GM21576 (cell line): ENCODE results near the gene RHBDL3.
"Not testable (repeated sequence)": the region's sequence is repeated elsewhere in the genome, so short reads cannot be mapped to it uniquely, and the experiment has no call there.

Experiments
- ATAC-seq: cut with Tn5 transposase; IDR thresholded peaks from one replicate; pipeline ENCODE4 v1.9.1; 2021; ENCODE audit warnings: mild to moderate bottlenecking, moderate library complexity; ENCODE audit not compliant: unreplicated experiment

Gene RHBDL3

GRCh38 chr17:32289471-32290070 is 23.9 kb downstream of the RHBDL3 start:
- no peak for ATAC-seq

GRCh38 chr17:32292094-32292493 is 26.5 kb downstream of the RHBDL3 start:
- ATAC-seq, result no peak

GRCh38 chr17:32297424-32297823 is 31.8 kb downstream of the RHBDL3 start:
- no peak for ATAC-seq

- ATAC-seq, result no peak
These were observed 32.2 kb downstream of the RHBDL3 start for GRCh38 chr17:32297860-32298259.

DNA sequence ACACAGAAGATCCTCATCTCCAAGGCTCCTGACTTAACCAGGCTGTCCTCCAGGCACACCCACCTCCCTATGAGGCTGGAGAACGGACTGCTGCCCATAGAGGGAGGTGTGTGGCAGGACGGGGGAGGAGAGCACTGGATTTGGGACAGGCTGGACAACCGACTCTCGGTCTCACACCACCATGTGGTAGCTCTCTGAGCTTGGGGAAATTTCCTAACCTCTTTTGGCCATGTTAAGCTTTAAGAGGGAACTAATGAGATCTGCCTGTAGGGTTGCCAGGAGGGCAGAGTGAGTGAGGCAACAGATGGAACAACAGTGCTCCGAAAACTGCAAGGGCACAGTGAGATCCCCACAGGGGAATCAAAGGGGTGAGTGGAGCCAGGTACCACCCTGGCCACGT is 32.7 kb downstream of the RHBDL3 start:
- no peak for ATAC-seq

DNA sequence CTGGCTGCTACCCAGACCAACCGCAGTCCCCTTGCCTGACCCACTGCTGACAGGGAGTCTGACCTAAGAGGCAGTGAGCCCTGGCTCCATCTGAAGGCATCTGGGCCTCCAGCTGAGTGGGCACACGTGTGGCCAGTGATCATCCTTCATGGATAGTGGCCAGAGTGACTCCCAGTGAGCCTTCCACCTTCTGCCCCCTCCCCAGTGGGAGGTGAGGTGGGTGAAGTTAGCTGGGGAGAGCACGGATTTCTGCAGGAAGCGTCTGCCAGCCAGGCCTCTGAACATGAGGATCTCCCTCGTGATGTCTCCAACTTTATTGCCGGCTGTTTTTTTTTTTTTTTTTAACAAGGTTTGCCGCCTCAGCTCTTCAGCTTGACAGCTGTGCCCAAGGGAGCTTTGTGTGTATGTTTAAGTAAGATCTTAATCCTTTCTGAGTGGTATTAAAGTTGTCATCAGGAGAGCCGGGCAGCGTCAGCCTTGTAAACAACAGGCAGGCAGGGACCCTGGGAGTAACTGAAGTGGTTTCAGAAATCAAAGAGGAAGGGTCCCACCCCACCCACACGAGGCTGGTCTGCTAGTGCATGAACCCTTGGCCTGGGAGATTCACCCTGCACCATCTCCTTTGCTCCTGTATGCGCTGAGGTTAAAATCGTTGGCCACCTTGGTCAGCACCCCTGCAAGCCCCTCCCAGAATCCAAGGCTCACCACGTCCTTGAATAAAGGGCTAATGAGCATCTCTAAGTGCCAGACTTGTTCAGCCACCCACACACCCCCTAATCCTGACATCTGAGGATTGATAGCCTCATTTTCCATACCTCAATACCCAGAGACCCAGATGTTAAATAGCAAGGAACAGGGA is 33.3 kb downstream of the RHBDL3 start:
- no peak for ATAC-seq

- ATAC-seq, result no peak
These were observed 34.0 kb downstream of the RHBDL3 start for GRCh38 chr17:32299580-32300164.

GRCh38 chr17:32302037-32302436 is 36.4 kb downstream of the RHBDL3 start:
- no peak for ATAC-seq

DNA sequence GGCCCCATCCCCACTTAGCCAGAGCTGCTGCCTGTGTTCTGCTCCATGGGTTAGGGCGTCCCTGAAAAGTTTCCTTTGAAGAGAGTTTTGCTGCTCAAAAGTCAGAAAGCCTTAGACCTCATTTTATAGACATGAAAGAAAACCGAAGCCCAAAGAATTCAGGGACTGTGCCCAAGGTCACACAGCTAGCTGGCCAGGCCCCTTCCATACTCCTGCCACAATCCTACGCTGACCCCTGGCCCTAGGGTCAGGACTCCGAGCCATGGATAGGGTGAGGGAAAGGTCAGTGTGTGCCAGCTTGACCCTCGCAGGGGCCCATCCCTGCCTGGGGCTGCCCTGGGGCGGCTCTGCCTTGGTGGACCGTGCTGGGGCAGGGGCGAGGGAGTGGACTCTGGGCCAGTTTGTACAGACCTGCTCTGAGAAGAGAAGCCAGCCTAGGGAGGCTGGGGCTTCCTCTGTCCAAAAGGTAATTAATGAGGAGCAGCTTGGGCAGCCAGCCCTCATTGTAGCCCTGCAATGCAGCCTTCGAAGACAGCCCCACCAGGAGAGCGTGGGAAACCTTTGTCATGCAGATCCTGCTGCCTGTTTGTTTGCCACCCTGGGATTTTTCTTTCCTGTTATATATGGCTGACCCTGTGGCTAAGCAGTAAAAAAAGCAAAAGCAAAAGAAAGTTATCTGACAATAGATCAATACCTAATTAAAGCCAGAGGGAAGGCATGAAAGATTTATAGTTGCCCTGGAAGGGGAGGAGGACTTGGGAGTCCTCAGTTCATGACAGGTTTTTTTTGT is 37.4 kb downstream of the RHBDL3 start:
- no peak for ATAC-seq

GRCh38 chr17:32303781-32304288 is 38.2 kb downstream of the RHBDL3 start:
- ATAC-seq, result no peak

DNA sequence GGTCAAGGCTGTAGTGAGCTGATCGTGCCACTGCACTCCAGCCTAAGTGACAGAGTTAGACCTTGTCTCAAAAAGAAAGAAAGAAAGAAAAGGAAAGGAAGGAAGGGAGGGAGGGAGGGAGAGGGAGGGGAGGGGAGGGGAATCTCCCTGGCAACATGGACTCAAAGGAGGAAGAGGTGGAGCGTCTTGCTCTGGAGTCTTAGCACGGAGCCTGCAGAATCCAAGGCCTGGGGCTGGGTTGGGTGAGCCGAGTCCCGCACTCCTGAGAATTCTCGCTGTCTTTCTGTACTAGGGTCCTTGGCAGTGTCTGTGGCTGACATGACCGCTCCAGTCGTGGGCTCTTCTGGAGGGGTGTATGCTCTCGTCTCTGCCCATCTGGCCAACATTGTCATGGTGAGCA is 39.4 kb downstream of the RHBDL3 start:
- no peak for ATAC-seq

DNA sequence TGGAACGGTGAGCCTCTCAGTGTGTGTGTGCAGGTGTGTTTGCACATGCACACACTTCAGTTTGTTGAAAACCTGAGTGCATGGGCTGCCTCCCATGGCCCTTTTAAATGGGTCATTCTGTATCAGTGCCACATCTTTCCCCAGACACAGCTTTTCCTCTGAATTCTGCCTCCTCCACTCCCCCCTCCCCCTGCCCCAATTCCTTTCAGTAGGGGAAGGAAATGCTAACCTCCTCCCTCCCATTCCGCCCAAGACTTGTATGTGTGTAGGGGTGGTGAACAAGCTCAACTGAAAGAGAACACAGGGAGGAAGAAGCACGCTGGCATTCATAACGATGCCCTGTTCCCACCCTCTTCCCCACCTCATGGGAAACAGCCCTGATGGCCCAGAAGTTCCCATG is 42.0 kb downstream of the RHBDL3 start:
- no peak for ATAC-seq

DNA sequence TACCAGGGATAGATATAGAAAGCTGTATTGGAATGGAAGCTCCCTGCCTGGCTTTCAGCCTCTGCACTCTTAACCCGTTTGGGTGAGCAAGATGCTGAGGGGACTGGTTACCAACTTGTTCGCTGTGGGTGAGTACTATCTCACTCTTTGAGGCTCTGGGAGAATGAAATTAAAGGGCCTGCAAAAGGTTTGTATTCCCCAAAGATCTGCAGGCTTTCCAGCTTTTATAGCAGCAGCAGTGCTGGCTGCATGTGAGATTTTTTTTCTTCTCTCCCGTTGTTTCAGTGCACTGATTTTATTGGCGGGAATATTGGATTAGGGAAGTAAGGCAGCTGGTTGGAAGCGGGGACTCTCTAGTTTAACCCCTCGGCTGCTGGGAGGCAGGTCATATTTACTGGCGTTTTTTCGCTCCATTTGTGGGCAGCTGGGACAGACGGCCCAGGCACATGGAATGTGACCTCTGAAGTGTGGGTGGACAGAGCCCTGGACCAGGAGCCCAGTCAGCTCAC is 45.5 kb downstream of the RHBDL3 start:
- ATAC-seq, result no peak

GRCh38 chr17:32314636-32315035 is 49.0 kb downstream of the RHBDL3 start:
- ATAC-seq, result no peak

GRCh38 chr17:32315171-32315570 is 49.5 kb downstream of the RHBDL3 start:
- ATAC-seq, result no peak

- ATAC-seq, result not testable (repeated sequence)
These were observed 51.0 kb downstream of the RHBDL3 start for GRCh38 chr17:32316653-32317052.

DNA sequence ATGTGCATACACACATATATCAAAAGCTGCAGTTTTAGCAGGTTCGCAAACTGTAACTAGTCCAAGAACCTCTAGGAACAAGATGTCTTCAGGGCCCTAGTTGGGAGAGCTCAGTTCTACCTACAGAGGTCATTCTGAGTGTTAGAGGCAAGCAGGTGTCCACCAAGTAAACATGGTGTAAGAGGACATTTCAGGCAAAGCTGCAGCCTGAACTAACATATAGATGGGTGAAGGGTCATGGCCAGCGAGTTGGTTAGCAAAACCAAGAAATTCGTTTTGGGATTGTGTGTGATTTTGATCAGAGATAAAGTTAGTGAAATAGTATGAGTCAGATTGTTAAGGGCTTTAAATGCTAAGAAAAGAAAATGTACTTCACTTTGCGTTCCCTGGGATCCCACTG is 51.7 kb downstream of the RHBDL3 start:
- ATAC-seq, result no peak

- ATAC-seq, result no peak
These were observed 52.4 kb downstream of the RHBDL3 start for GRCh38 chr17:32318071-32318470.

GRCh38 chr17:32319548-32319905 is 53.9 kb downstream of the RHBDL3 start:
- ATAC-seq, result peak; percentile 68

DNA sequence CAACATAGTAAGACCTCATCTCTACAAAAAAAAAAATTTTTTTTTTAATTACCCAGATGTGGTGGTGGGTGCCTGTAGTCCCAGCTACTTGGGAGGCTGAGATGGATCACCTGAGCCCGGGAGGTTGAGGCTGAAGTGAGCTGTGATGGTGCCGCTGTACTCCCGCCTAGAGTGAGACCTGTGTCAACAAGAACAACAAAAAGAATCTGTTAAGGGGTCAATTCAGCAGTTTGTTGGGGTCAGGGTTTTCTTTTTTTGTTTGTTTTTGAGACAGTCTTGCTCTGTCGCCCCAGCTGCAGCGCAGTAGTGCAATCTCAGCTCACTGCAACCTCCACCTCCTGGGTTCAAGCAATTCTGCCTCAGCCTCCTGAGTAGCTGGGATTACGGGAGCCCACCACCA is 54.4 kb downstream of the RHBDL3 start:
- ATAC-seq, result not testable (repeated sequence)

DNA sequence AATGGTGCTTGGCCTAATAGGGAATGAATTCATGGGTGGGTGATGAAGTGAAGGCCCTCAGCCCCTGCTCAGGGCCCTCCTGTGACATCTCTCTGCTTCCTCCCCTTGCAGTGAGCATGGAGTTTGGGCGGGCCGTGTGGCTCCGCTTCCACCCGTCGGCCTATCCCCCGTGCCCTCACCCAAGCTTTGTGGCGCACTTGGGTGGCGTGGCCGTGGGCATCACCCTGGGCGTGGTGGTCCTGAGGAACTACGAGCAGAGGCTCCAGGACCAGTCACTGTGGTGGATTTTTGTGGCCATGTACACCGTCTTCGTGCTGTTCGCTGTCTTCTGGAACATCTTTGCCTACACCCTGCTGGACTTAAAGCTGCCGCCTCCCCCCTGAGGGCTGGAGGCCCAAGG is 55.2 kb downstream of the RHBDL3 start:
- ATAC-seq, result no peak
